WTC11 (cell line): ENCODE measurements around the gene PTPRN2.

Source experiments
- AFF4 ChIP-seq: sonication (generic); formaldehyde crosslinking; IDR thresholded peaks from 2 replicates; pipeline ENCODE4 v1.8.1; 2023; ENCODE audit warnings: mild to moderate bottlenecking, missing genetic modification reagents, borderline replicate concordance
- ARID4B ChIP-seq: sonication (generic); formaldehyde crosslinking; IDR thresholded peaks from 2 replicates; pipeline ENCODE4 v1.8.0; 2023; ENCODE audit warnings: missing genetic modification reagents, mild to moderate bottlenecking, borderline replicate concordance
- ATF2 ChIP-seq: sonication (generic); formaldehyde crosslinking; IDR thresholded peaks from 2 replicates; pipeline ENCODE4 v1.8.1; 2022; ENCODE audit warnings: low read depth, missing genetic modification reagents, borderline replicate concordance
- CBFB ChIP-seq: sonication (generic); formaldehyde crosslinking; IDR thresholded peaks from 2 replicates; pipeline ENCODE4 v1.8.1; 2022; ENCODE audit warnings: mild to moderate bottlenecking, low read depth, missing genetic modification reagents
- CTCF ChIP-seq: fragments of 200-600 bp; IDR thresholded peaks from 2 replicates; pipeline ENCODE4 v1.8.0; 2022; ENCODE audit warnings: antibody characterized with exemption
- IRF2 ChIP-seq: sonication (generic); formaldehyde crosslinking; IDR thresholded peaks from 2 replicates; pipeline ENCODE4 v1.8.0; 2022; ENCODE audit warnings: low read depth, missing genetic modification reagents, borderline replicate concordance
- USF1 ChIP-seq: sonication (generic); formaldehyde crosslinking; IDR thresholded peaks from 2 replicates; pipeline ENCODE4 v1.8.0; 2022; ENCODE audit warnings: mild to moderate bottlenecking, missing genetic modification reagents
- ZBTB43 ChIP-seq: sonication (generic); formaldehyde crosslinking; IDR thresholded peaks from 2 replicates; pipeline ENCODE4 v1.8.1; 2023; ENCODE audit warnings: mild to moderate bottlenecking, missing genetic modification reagents
- ZNF263 ChIP-seq: sonication (generic); formaldehyde crosslinking; IDR thresholded peaks from 2 replicates; pipeline ENCODE4 v1.8.1; 2022; ENCODE audit warnings: low read depth, mild to moderate bottlenecking, moderate library complexity, missing genetic modification reagents
- ZNF416 ChIP-seq: fragments of 250-450 bp; sonication (Bioruptor Pico); IDR thresholded peaks from 2 replicates; pipeline ENCODE4 v1.9.0; 2021; ENCODE audit warnings: mild to moderate bottlenecking, inconsistent platforms
- ZNF532 ChIP-seq: fragments of 250-450 bp; sonication (Bioruptor Pico); IDR thresholded peaks from 2 replicates; pipeline ENCODE4 v1.9.0; 2021; ENCODE audit warnings: mild to moderate bottlenecking, borderline replicate concordance

GRCh38 chr7:158345731-158346130 is 241.9 kb downstream of the PTPRN2 start:
- no peak for TF ChIP-seq ZBTB43 (CRISPR knock-in tag)
- no peak for TF ChIP-seq CTCF
- no peak for TF ChIP-seq ZNF263 (CRISPR knock-in tag)
- no peak for TF ChIP-seq CBFB
- no peak for TF ChIP-seq ZNF532 (CRISPR knock-in tag)
- no peak for TF ChIP-seq IRF2 (CRISPR knock-in tag)
- TF ChIP-seq AFF4 (CRISPR knock-in tag) = no peak
- no peak for TF ChIP-seq ATF2
- no peak for TF ChIP-seq USF1 (CRISPR knock-in tag)
- TF ChIP-seq ZNF416 (CRISPR knock-in tag) = no peak
- no peak for TF ChIP-seq ARID4B
